ENCODE measurements around the gene OCIAD2.

Gene OCIAD2

GRCh38 chr4:48901196-48901595, 5.4 kb downstream of the OCIAD2 start:
- Histone ChIP-seq H3K4me3 (replicated peaks; ENCODE audit: low read depth, low read length) (no peak overlapping the region), H3K36me3 (ENCODE audit: control insufficient read depth, insufficient read depth, low read length) (peaks cover 7% of the 10 kb centered on the region), H3K27me3 (replicated peaks; ENCODE audit: control insufficient read depth, insufficient read depth, low read length) (no peaks in the 10 kb centered on the region)
- no peak for TF ChIP-seq CTCF (IDR thresholded peaks at IDR 0.05; ENCODE audit: insufficient read depth, low read length, poor library complexity, severe bottlenecking)
- no peak for DNase-seq (ENCODE audit: extremely low read depth, insufficient read length)

GRCh38 chr4:48899950-48900349, 6.6 kb downstream of the OCIAD2 start:
- Histone ChIP-seq H3K36me3 (ENCODE audit: control insufficient read depth, insufficient read depth, low read length) (peaks cover 7% of the 10 kb centered on the region), H3K27me3 (replicated peaks; ENCODE audit: control insufficient read depth, insufficient read depth, low read length) (no peaks in the 10 kb centered on the region), H3K4me3 (replicated peaks; ENCODE audit: low read depth, low read length) (no peak overlapping the region)
- DNase-seq (ENCODE audit: extremely low read depth, insufficient read length) = no peak
- no peak for TF ChIP-seq CTCF (IDR thresholded peaks at IDR 0.05; ENCODE audit: insufficient read depth, low read length, poor library complexity, severe bottlenecking)

- Histone ChIP-seq H3K4me3 (replicated peaks; ENCODE audit: low read depth, low read length) (no peak overlapping the region), H3K36me3 (ENCODE audit: control insufficient read depth, insufficient read depth, low read length) (peaks cover 7% of the 10 kb centered on the region), H3K27me3 (replicated peaks; ENCODE audit: control insufficient read depth, insufficient read depth, low read length) (no peaks in the 10 kb centered on the region)
- no peak for DNase-seq (ENCODE audit: extremely low read depth, insufficient read length)
- no peak for TF ChIP-seq CTCF (IDR thresholded peaks at IDR 0.05; ENCODE audit: insufficient read depth, low read length, poor library complexity, severe bottlenecking)
These were observed 7.2 kb downstream of the OCIAD2 start for GRCh38 chr4:48899432-48899749.

GRCh38 chr4:48898733-48899431, 7.7 kb downstream of the OCIAD2 start:
- H3K27me3 ChIP-seq (replicated peaks; ENCODE audit: control insufficient read depth, insufficient read depth, low read length) = no peaks in the 10 kb centered on the region
- H3K36me3 ChIP-seq (ENCODE audit: control insufficient read depth, insufficient read depth, low read length) = peaks cover 7% of the 10 kb centered on the region
- no peak for DNase-seq (ENCODE audit: extremely low read depth, insufficient read length)
- no peak for TF ChIP-seq CTCF (IDR thresholded peaks at IDR 0.05; ENCODE audit: insufficient read depth, low read length, poor library complexity, severe bottlenecking)
- H3K4me3 ChIP-seq (replicated peaks; ENCODE audit: low read depth, low read length) = no peak overlapping the region

- peaks cover 7% of the 10 kb centered on the region for H3K36me3 ChIP-seq (ENCODE audit: control insufficient read depth, insufficient read depth, low read length)
- no peak for DNase-seq (ENCODE audit: extremely low read depth, insufficient read length)
These were observed 9.7 kb downstream of the OCIAD2 start for GRCh38 chr4:48896845-48897244.

More at GRCh38 chr4:48896845-48897244, 9.7 kb downstream of the OCIAD2 start:
- Histone ChIP-seq H3K27me3 (replicated peaks; ENCODE audit: control insufficient read depth, insufficient read depth, low read length) (no peaks in the 10 kb centered on the region), H3K4me3 (replicated peaks; ENCODE audit: low read depth, low read length) (no peak overlapping the region)
- peak; percentile 1 for TF ChIP-seq CTCF (IDR thresholded peaks at IDR 0.05; ENCODE audit: insufficient read depth, low read length, poor library complexity, severe bottlenecking)

Measured in GM06990 (cell line).